ENCODE data around the gene SNAPIN.

- TF ChIP-seq CTCF (IDR thresholded peaks at IDR 0.05), result peak in 1 of 3 experiments; percentile 27
- TF ChIP-seq POLR2A (IDR thresholded peaks at IDR 0.05), result peak in 1 of 2 donors; percentile 85
- TF ChIP-seq POLR2AphosphoS5 (IDR thresholded peaks at IDR 0.05; ENCODE audit: insufficient read depth in 1 of 2, low read depth in 1 of 2), result peak; percentile 96 to 97
Measured at GRCh38 chr1:153633754-153634665, 24.5 kb upstream of the SNAPIN start, which contains the start of gene CHTOP.
